Keratinocyte (primary cell): ENCODE results near the gene LGSN. TPM values are rescaled to one million over a fixed set of nuclear protein-coding genes. Genes with fewer than 3 reads are reported as not detected.

Experiments used
- DNase-seq: peaks from one replicate; pipeline ENCODE4 v3.0.0-alpha.2; 2011; ENCODE audit warnings: low read depth, missing footprints, low spot score
- FAIRE-seq: peaks from 2 replicates; lab custom pipeline; 2011; peaks lifted over from hg19 to GRCh38; lab: Jason Lieb, UNC
- H2AFZ ChIP-seq: 2 replicates; pipeline ENCODE4 v1.6.0; 2012; ENCODE audit warnings: low read length, control low read depth, inconsistent platforms; ENCODE audit not compliant: control insufficient read depth
- H3K27ac ChIP-seq: 2 replicates; pipeline ENCODE4 v1.5.1; 2011; ENCODE audit warnings: low read length; ENCODE audit not compliant: control insufficient read depth, insufficient read depth
- H3K27me3 ChIP-seq: 3 replicates; pipeline ENCODE4 v1.6.0; 2011; ENCODE audit warnings: low read length; ENCODE audit not compliant: control insufficient read depth, insufficient read depth; ENCODE audit errors: extremely low read depth
- H3K36me3 ChIP-seq, 2 experiments: 2 replicates in 1 of 2; 3 replicates in 1 of 2; pipeline ENCODE4 v1.5.1; 2011; ENCODE audit warnings: low read length in 2 of 2, mild to moderate bottlenecking in 1 of 2; ENCODE audit not compliant: control insufficient read depth in 2 of 2, insufficient read depth in 2 of 2; ENCODE audit errors: extremely low read depth in 1 of 2
- H3K4me1 ChIP-seq: 3 replicates; pipeline ENCODE4 v1.5.1; 2011; ENCODE audit warnings: low read length; ENCODE audit not compliant: control insufficient read depth, insufficient read depth; ENCODE audit errors: extremely low read depth
- H3K4me2 ChIP-seq: 3 replicates; pipeline ENCODE4 v1.6.0; 2011; ENCODE audit warnings: low read depth, low read length; ENCODE audit not compliant: control insufficient read depth, insufficient read depth; ENCODE audit errors: extremely low read depth
- H3K4me3 ChIP-seq, 3 experiments: fragments of 200-600 bp in 1 of 3; sonication (generic) in 1 of 3; 2 replicates in 2 of 3; 3 replicates in 1 of 3; pipeline ENCODE4 v1.5.1; 2011 to 2016; ENCODE audit warnings: low read length in 3 of 3, mild to moderate bottlenecking in 3 of 3, control low read depth in 2 of 3, inconsistent platforms in 1 of 3, low read depth in 1 of 3, mixed read lengths in 1 of 3, mixed run types in 1 of 3, moderate library complexity in 1 of 3; ENCODE audit not compliant: control insufficient read depth in 2 of 3, insufficient read depth in 2 of 3; ENCODE audit errors: extremely low read depth in 1 of 3
- H3K79me2 ChIP-seq: 2 replicates; pipeline ENCODE4 v1.6.0; 2012; ENCODE audit warnings: low read length; ENCODE audit not compliant: control insufficient read depth, insufficient read depth
- H3K9ac ChIP-seq: 3 replicates; pipeline ENCODE4 v1.6.0; 2011; ENCODE audit warnings: low read length; ENCODE audit not compliant: control insufficient read depth, insufficient read depth; ENCODE audit errors: extremely low read depth
- H3K9me1 ChIP-seq: 3 replicates; pipeline ENCODE4 v1.6.0; 2011; ENCODE audit warnings: low read length; ENCODE audit not compliant: control insufficient read depth, insufficient read depth; ENCODE audit errors: extremely low read depth
- H3K9me3 ChIP-seq: 2 replicates; pipeline ENCODE4 v1.5.1; 2012; ENCODE audit warnings: low read depth, low read length; ENCODE audit not compliant: control insufficient read depth
- H4K20me1 ChIP-seq: 3 replicates; pipeline ENCODE4 v1.6.0; 2011; ENCODE audit warnings: low read length; ENCODE audit not compliant: control insufficient read depth, insufficient read depth; ENCODE audit errors: extremely low read depth
- EZH2 ChIP-seq: IDR thresholded peaks from one replicate; pipeline ENCODE4 v1.6.1; 2012; ENCODE audit warnings: inconsistent platforms, mild to moderate bottlenecking, low read length, moderate library complexity
- dilution Hi-C: fragments of 300-500 bp; cut with MboI; formaldehyde crosslinking; loops from one replicate; pipeline ENCODE4 v1.7.0; 2020; ENCODE audit warnings: low sequenced_read_pairs; ENCODE audit not compliant: extremely low pct_ligation_motif_present
- polyA plus RNA-seq, 5 experiments: library from polyadenylated mRNA; depleted of rRNA in 3 of 5; stranded (reverse) in 3 of 5; stranded (forward) in 1 of 5; unstranded in 1 of 5; fragments of >200 nt; gene quantifications; 1 replicate in 1 of 5; 2 replicates in 3 of 5; 3 replicates in 1 of 5; pipeline versions ENCODE4 v1.2.1 to v1.2.3, GENCODE V29; 2011 to 2012; ENCODE audit warnings: missing spikeins in 2 of 5, low read depth in 1 of 5, low replicate concordance in 1 of 5
- TF ChIP-seq, protein P1 (sequence below), 3 experiments: IDR thresholded peaks in 1 of 3; conservative IDR thresholded peaks in 1 of 3; optimal IDR thresholded peaks in 1 of 3; 2 replicates in 2 of 3; 3 replicates in 1 of 3; pipeline versions ENCODE3 to v1.5.1; 2011; ENCODE audit warnings: low read length in 3 of 3, mild to moderate bottlenecking in 3 of 3, moderate library complexity in 2 of 3, control low read depth in 1 of 3, inconsistent platforms in 1 of 3; ENCODE audit not compliant: insufficient read depth in 2 of 3; ENCODE audit errors: extremely low read depth in 1 of 3

The LGSN gene
- polyA plus RNA-seq, 1 donor (not counting 4 experiments of a cell fraction or from before 2014, with no cell fraction given), result not detected

DNA sequence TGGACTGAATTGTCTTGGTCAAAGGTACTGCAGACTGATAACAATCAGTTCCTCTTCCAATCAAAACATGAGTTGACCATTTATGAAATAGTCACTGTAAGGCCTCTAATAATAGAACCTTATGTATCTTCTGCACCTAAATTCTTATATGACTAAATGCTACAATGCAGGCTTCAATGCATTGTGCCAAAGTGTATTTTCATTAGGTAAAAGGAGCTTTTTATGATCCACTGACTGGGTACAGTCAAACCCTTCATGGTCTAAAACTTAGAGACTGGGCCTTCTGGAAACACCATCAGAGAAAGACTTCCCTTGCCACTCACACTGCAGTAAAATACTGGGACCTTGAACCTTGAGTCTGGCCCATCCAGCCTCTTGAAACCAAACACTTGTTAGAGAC is 16.3 kb downstream of the LGSN start:
- FAIRE-seq (no peak), DNase-seq (no peak)
- Histone ChIP-seq H4K20me1 (no peaks in the 10 kb centered on the region), H3K4me1 (no peaks in the 10 kb centered on the region), H3K27ac (no peak overlapping the region), H2AFZ (no peak overlapping the region), H3K4me3 (no peak overlapping the region), H3K9me1 (no peaks in the 10 kb centered on the region), H3K36me3 (no peaks in the 10 kb centered on the region), H3K27me3 (no peaks in the 10 kb centered on the region), H3K4me2 (no peak overlapping the region), H3K9me3 (no peaks in the 10 kb centered on the region), H3K79me2 (no peaks in the 10 kb centered on the region), H3K9ac (no peak overlapping the region)
- dilution Hi-C loops, result no loop called here
- no peak for TF ChIP-seq EZH2
- TF ChIP-seq, protein P1, sequence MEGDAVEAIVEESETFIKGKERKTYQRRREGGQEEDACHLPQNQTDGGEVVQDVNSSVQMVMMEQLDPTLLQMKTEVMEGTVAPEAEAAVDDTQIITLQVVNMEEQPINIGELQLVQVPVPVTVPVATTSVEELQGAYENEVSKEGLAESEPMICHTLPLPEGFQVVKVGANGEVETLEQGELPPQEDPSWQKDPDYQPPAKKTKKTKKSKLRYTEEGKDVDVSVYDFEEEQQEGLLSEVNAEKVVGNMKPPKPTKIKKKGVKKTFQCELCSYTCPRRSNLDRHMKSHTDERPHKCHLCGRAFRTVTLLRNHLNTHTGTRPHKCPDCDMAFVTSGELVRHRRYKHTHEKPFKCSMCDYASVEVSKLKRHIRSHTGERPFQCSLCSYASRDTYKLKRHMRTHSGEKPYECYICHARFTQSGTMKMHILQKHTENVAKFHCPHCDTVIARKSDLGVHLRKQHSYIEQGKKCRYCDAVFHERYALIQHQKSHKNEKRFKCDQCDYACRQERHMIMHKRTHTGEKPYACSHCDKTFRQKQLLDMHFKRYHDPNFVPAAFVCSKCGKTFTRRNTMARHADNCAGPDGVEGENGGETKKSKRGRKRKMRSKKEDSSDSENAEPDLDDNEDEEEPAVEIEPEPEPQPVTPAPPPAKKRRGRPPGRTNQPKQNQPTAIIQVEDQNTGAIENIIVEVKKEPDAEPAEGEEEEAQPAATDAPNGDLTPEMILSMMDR (optimal IDR thresholded peaks at IDR 0.05 in 1 of 3, IDR thresholded peaks at IDR 0.05 in 1 of 3, conservative IDR thresholded peaks at IDR 0.05 in 1 of 3; ENCODE audit: extremely low read depth in 1 of 3, insufficient read depth in 2 of 3, low read length in 3 of 3), result no peak

DNA sequence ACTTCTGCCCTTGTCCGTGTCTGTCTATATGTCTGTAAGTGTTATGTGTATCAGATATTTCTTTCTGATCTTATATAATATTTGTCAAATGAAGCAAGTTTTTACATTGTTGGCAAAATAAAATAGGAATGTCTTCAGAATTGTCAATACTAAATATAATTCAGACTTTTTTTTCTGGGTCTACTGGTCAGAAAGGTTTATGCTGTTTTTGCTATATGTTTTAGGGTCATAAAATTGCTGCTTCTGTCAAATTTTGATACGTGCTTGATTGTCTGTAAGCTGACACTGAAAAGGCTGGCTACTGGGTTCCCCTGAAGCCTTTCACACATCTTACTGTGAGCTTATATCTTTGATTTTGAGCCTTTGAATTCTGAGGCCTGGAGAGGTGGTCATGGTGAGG is 20.1 kb downstream of the LGSN start:
- dilution Hi-C loops, result no loop called here

More for the DNA sequence above, 20.1 kb downstream of the LGSN start:
- FAIRE-seq (no peak), DNase-seq (no peak)
- H3K79me2 ChIP-seq, result no peaks in the 10 kb centered on the region
- H3K4me2 ChIP-seq, result no peak overlapping the region
- no peak overlapping the region for H3K27ac ChIP-seq
- no peaks in the 10 kb centered on the region for H3K9me1 ChIP-seq
- no peak overlapping the region for H2AFZ ChIP-seq
- no peak overlapping the region for H3K9ac ChIP-seq
- no peaks in the 10 kb centered on the region for H3K36me3 ChIP-seq
- H4K20me1 ChIP-seq, result no peaks in the 10 kb centered on the region
- no peak overlapping the region for H3K4me3 ChIP-seq
- no peaks in the 10 kb centered on the region for H3K27me3 ChIP-seq
- no peaks in the 10 kb centered on the region for H3K4me1 ChIP-seq
- TF ChIP-seq EZH2, result no peak
- TF ChIP-seq, protein P1 (optimal IDR thresholded peaks at IDR 0.05 in 1 of 3, IDR thresholded peaks at IDR 0.05 in 1 of 3, conservative IDR thresholded peaks at IDR 0.05 in 1 of 3; ENCODE audit: extremely low read depth in 1 of 3, insufficient read depth in 2 of 3, low read length in 3 of 3), result no peak
- no peaks in the 10 kb centered on the region for H3K9me3 ChIP-seq
